HG03095 (cell line): Measurements from ENCODE around the gene SLC44A5.
A peak's percentile ranks its signal among the peaks of the same experiment; 100 is the strongest.
"Not testable (repeated sequence)": the region's sequence is repeated elsewhere in the genome, so short reads cannot be mapped to it uniquely, and the experiment has no call there.

Experiments
- ATAC-seq: cut with Tn5 transposase; IDR thresholded peaks from one replicate; pipeline ENCODE4 v1.9.1; 2021; ENCODE audit warnings: moderate library complexity; ENCODE audit not compliant: unreplicated experiment

SLC44A5 gene

GRCh38 chr1:75469586-75470173, 141.2 kb downstream of the SLC44A5 start:
- no peak for ATAC-seq

- no peak for ATAC-seq
Observed at GRCh38 chr1:75461808-75462325, 149.0 kb downstream of the SLC44A5 start.

DNA sequence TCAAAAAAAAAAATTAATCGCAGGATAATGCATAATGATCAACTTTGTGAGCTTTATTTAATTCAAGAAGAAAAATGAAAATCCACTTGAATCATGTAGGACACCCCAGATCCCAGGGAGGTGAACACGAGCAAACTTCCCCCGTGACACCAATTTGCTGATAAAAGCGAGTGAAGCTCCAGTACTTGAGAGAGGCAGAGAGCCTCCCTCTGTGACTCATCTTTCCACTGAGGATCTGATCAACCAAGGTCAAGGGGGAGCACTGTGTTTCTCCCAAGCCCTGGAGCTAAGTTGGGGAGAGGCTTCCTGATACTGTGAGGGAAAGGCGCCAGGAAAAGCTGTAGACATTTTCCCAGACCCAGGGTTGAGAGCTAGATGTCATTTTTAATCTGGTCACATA, 160.9 kb downstream of the SLC44A5 start:
- ATAC-seq = no peak

DNA sequence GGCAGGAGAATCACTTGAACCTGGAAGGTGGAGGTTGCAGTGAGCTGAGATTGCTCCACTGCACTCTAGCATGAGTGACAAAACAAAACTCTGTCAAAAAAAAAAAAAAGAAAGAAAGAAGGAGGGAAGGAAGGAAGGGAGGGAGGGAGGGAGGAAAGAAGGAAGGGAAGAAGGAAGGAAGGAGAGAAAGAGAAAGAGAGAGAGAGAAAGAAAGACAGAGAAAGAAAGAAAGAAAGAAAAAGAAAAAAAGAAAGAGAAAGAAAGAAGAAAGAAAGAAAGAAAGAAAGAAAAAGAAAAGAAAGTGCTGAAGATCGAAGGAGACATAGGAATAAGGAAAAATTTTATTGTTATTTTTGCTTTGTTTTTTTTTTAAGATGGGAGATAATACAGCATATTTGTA, 166.7 kb downstream of the SLC44A5 start:
- ATAC-seq = no peak

DNA sequence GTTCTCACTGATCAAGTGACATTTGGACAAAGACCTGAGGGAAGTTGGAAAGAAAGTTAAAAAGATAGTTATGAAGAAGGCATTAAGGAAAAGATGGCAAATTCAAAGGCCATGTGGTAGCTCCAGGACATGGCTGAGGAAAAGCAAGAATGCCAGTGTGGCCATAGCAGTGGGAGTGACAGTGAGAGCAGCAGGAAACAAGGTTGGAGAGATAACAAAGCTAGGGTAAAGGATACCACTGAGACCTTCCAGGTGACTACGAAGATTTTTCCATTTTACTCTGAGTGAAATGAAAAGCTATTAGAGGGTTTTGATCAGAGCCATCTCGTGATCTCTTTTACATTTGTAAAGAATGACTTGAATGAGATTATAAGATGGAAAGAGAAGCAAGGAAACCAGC, 170.6 kb downstream of the SLC44A5 start:
- ATAC-seq = no peak

- no peak for ATAC-seq
Observed at GRCh38 chr1:75438355-75438754, 172.6 kb downstream of the SLC44A5 start.

DNA sequence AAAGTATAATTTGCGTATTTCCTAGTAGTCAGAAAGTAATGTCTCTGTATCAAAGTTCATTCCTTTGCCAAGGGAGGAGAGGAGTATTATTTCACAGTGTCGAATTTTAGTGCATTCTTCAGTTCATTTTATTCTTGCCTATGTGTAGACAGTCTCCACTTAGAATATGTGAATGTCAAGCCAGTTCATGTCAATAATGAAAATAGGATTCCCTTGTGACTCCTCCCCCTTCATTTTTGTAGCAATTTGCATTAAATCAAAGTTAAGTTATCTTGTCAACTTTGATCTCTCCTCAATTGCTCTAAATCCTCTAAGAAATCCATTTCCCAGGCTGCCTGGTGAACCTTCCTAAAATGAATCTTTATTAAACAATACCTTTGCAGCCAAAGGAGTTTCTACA, 179.1 kb downstream of the SLC44A5 start:
- ATAC-seq = no peak

DNA sequence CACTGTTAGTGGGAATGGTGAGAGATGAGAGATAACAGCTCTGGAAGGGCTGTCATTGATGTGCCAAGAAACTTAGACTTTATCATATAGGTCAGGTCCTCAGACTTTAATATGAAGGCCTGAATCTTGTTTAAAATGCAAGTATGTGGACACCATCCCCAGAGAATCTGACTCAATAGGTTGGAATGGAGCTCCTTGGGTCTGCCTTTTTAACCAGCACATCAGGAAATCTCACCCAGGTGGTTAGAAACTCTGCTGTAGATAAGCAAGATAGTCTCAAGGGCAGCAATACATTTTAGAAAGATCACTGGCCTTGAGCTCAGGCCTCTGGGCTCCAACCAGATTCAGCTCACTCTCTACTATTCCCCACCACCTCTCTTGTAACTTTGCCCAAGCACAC, 180.4 kb downstream of the SLC44A5 start:
- no peak for ATAC-seq

GRCh38 chr1:75426688-75427087, 184.2 kb downstream of the SLC44A5 start:
- no peak for ATAC-seq

GRCh38 chr1:75425001-75425650, 185.8 kb downstream of the SLC44A5 start:
- ATAC-seq = no peak

DNA sequence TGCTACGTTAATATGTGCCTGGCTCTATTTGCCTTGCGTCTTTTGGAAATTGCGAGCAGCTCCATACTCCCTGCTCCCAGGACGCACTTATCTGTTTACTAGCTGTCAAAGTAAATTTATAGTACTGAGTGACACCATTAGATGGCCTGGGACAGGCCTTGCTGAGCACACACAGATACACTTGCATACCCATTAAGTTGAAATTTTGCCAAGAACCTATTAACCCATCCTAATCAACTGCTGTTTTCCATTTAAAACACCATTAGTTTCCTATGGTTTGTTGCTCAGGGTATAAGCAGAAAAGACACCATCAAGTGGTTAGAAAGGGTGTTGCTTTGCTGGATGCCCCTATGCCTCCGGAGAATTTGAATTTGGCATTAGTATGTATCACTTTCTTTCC, 187.3 kb downstream of the SLC44A5 start:
- ATAC-seq = no peak

GRCh38 chr1:75423136-75423535, 187.8 kb downstream of the SLC44A5 start:
- no peak for ATAC-seq

DNA sequence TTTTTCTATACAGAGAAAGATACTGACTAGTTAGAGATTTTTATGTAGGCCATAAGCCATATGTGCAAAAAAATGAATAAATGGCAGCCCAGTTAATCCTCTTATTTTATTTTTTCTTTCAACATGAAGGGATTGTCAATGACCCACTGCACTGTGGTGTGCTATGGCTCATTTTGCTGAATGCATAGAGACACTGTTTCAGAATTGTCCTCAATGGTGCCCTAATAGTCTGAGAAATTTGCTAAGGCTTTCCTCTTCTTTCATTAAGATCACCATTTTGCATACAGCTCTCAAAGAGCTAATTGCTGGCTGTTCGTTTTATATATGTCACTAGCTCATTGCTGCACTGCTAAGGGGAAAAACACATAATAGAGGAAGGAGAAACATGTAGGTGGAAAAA, 189.5 kb downstream of the SLC44A5 start:
- no peak for ATAC-seq

- no peak for ATAC-seq
Observed at GRCh38 chr1:75415187-75415586, 195.7 kb downstream of the SLC44A5 start.

- no peak for ATAC-seq
Observed at GRCh38 chr1:75412616-75413015, 198.3 kb downstream of the SLC44A5 start.

DNA sequence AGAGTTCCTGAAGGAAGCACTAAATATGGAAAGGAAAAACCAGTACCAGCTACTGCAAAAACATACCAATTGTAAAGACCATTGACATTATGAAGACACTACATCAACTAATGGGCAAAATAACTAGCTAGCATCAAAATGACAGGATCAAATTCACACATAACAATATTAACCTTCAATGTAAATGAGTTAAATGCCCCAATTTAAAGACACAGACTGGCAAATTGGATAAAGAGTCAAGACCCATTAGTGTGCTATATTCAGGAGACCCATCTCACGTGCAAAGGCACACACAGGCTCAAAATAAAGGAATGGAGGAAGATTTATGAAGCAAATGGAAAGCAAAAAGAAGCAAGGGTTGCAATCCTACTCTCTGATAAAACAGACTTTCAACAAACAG, 206.2 kb downstream of the SLC44A5 start:
- not testable (repeated sequence) for ATAC-seq

- not testable (repeated sequence) for ATAC-seq
Observed at GRCh38 chr1:75403147-75403646, 207.7 kb downstream of the SLC44A5 start.

DNA sequence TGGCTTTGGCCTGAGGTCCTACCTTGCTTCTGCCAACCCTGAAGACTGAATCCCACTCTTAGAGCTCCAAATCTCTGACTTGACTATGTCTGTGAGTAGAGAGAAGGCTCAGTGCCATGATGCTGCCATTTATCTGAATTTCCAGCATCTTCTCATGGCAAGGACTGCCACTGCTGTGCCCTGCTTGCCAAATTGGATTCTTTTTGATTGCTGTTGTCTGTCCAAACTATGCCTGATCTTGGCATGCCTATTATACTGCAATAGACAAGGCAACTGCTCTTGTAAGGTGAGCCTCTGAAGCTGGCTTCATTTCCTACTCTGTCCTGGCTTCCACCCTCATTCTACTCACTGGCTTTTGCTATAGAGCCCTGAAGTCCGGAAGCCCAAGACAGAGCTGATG, 210.2 kb downstream of the SLC44A5 start:
- no peak for ATAC-seq

GRCh38 chr1:75396745-75397144, 214.2 kb downstream of the SLC44A5 start:
- ATAC-seq = no peak

DNA sequence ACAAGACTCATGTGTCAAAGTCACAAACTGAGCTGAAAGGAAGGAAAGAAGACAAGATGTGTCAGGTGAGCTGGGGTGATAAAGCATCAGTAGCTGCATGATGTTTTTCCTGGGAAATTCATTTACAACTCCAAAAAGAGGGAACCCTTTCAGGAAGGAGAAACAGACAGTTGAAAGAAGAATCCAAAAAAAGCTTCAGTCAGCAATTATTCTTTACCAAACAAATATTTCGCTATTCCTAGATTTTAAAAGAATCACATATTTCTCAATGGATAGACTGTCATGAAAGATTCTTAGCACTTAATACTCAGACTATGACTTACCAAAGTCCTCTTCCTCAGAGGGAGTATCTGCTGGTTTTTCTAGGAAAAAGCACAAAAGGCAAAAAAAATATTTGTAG, 214.7 kb downstream of the SLC44A5 start:
- ATAC-seq = no peak

GRCh38 chr1:75394386-75395139, 216.4 kb downstream of the SLC44A5 start:
- ATAC-seq = peak; percentile 52

DNA sequence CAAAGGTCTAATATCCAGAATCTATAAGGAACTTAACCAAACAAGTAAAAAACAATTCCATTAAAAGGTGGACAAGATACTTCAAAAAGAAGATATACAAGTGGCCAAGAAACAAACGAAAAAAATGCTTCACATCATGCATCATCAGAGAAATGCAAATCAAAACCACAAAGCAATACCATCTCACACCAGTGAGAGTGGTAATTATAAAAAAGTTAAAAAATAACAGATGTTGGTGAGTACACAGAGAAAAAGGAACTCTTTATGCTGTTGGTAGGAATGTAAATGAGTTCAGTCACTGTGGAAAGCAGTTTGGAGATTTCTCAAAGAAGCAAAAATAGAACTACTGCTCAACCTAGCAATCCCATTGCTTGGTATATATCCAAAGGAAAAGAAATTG, 218.6 kb downstream of the SLC44A5 start:
- peak; percentile 77 for ATAC-seq
